GM18526 (cell line): ENCODE measurements around the gene DSE.

Experiments
- POLR2A ChIP-seq: IDR thresholded peaks from 3 replicates; pipeline ENCODE4 v1.6.1; 2011; ENCODE audit not compliant: insufficient read length; ENCODE audit errors: extremely low read depth

The DSE gene

GRCh38 chr6:116382587-116382986 is 11.8 kb downstream of the DSE start:
- TF ChIP-seq POLR2A: no peak

- no peak for TF ChIP-seq POLR2A
Observed at GRCh38 chr6:116384727-116385458, 14.1 kb downstream of the DSE start.

GRCh38 chr6:116385459-116385802 is 14.7 kb downstream of the DSE start:
- no peak for TF ChIP-seq POLR2A

- TF ChIP-seq POLR2A: no peak
Observed at GRCh38 chr6:116385921-116386320, 15.2 kb downstream of the DSE start.

- TF ChIP-seq POLR2A: no peak
Observed at GRCh38 chr6:116386581-116387299, 16.0 kb downstream of the DSE start.

GRCh38 chr6:116387374-116387773 is 16.6 kb downstream of the DSE start:
- TF ChIP-seq POLR2A: no peak

- no peak for TF ChIP-seq POLR2A
Observed at GRCh38 chr6:116388924-116389323, 18.2 kb downstream of the DSE start.

- TF ChIP-seq POLR2A: no peak
Observed at GRCh38 chr6:116389357-116389756, 18.6 kb downstream of the DSE start.

- TF ChIP-seq POLR2A: no peak
Observed at GRCh38 chr6:116390581-116390980, 19.8 kb downstream of the DSE start.

- TF ChIP-seq POLR2A: no peak
Observed at GRCh38 chr6:116392132-116393013, 21.6 kb downstream of the DSE start.

GRCh38 chr6:116393430-116393829 is 22.7 kb downstream of the DSE start:
- no peak for TF ChIP-seq POLR2A

GRCh38 chr6:116395647-116396046 is 24.9 kb downstream of the DSE start:
- TF ChIP-seq POLR2A: no peak

- TF ChIP-seq POLR2A: no peak
Observed at GRCh38 chr6:116396441-116396840, 25.7 kb downstream of the DSE start.

- TF ChIP-seq POLR2A: no peak
Observed at GRCh38 chr6:116397914-116398313, 27.2 kb downstream of the DSE start.

GRCh38 chr6:116398316-116399010 is 27.7 kb downstream of the DSE start:
- TF ChIP-seq POLR2A: no peak
